ENCODE measurements around the gene TMEM170B.

TMEM170B gene

GRCh38 chr6:11589261-11589660 lies 51.7 kb downstream of the TMEM170B start:
- H3K4me3 ChIP-seq (ENCODE audit: control insufficient read depth, low read depth, low read length): no peak overlapping the region
- TF ChIP-seq, protein P1, sequence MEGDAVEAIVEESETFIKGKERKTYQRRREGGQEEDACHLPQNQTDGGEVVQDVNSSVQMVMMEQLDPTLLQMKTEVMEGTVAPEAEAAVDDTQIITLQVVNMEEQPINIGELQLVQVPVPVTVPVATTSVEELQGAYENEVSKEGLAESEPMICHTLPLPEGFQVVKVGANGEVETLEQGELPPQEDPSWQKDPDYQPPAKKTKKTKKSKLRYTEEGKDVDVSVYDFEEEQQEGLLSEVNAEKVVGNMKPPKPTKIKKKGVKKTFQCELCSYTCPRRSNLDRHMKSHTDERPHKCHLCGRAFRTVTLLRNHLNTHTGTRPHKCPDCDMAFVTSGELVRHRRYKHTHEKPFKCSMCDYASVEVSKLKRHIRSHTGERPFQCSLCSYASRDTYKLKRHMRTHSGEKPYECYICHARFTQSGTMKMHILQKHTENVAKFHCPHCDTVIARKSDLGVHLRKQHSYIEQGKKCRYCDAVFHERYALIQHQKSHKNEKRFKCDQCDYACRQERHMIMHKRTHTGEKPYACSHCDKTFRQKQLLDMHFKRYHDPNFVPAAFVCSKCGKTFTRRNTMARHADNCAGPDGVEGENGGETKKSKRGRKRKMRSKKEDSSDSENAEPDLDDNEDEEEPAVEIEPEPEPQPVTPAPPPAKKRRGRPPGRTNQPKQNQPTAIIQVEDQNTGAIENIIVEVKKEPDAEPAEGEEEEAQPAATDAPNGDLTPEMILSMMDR (conservative IDR thresholded peaks at IDR 0.05; ENCODE audit: control insufficient read depth, insufficient read depth, low read depth, low read length): no peak
- no peak for DNase-seq (ENCODE audit: low read depth)

GRCh38 chr6:11592294-11592906 lies 54.9 kb downstream of the TMEM170B start:
- no peak overlapping the region for H3K4me3 ChIP-seq (ENCODE audit: control insufficient read depth, low read depth, low read length)
- TF ChIP-seq, protein P1 (conservative IDR thresholded peaks at IDR 0.05; ENCODE audit: control insufficient read depth, insufficient read depth, low read depth, low read length): no peak
- peak; percentile 26 for DNase-seq (ENCODE audit: low read depth)

DNA sequence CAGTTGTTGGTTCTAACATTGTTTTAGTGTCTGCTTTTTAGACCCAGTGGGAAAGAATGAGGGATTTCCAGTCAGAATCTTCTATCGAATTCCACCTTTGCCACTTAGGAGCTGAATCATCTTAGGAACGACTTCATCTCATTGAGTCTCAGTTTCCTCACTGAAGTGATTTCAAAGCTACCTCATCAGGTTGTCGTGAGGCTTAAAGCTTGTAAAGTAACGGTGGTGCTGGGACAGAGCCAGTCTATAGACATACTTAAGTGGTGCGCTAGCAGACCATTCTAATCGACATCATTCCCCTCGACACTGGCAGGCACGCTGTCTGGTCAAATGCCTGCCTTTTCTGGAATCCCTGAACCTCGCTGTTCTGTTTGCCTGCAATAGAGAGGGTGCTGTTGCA lies 55.5 kb downstream of the TMEM170B start:
- H3K4me3 ChIP-seq (ENCODE audit: control insufficient read depth, low read depth, low read length): no peak overlapping the region
- TF ChIP-seq, protein P1 (conservative IDR thresholded peaks at IDR 0.05; ENCODE audit: control insufficient read depth, insufficient read depth, low read depth, low read length): no peak
- DNase-seq (ENCODE audit: low read depth): no peak

DNA sequence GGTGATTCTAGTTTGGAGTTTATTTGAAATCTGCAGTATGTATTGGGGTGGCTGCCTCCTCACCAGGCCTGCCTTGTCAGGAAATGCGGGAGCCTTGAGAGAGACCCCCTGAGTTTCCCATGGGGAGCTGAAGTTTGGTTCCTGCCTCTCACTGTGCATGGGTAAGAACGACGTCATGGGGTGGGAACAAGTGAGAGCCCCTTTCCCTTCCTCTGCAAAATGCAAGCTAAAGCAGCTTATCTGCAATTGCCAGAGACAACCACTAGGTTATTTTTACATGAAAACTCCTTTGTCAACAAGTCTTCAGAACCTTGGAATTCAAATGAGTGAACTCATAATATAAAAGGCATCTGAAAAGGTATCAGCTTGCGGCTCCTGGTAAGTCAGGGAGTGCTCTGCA lies 58.4 kb downstream of the TMEM170B start:
- TF ChIP-seq, protein P1 (conservative IDR thresholded peaks at IDR 0.05; ENCODE audit: control insufficient read depth, insufficient read depth, low read depth, low read length): peak; percentile 37
- DNase-seq (ENCODE audit: low read depth): peak; percentile 14
- H3K4me3 ChIP-seq (ENCODE audit: control insufficient read depth, low read depth, low read length): no peak overlapping the region

DNA sequence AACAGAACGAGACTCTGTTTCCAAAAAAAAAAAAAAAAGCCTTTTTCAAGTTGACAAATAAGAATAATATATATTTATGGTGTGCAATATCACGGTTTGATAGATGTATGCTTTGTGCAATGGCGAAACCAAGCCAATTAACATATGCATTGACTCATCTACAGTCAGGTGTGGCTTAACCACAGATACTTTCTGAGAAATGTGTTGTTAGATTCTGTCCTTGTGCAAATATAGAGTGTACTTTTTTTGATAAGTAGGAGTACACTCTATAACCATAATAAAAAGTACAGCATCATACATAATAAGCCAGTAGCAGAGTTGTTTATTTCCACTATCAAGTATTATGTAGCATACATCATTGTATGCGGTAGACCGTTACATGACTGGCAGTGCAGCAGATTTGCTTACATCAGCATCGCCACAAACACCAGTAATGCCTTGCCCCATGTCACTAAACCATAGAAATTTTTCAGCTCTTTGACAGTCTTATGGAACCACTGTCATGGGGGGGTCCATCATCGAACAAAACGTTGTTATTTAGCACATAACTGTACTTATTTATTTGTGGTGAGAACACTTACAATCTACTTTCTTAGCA lies 59.2 kb downstream of the TMEM170B start:
- no peak for DNase-seq (ENCODE audit: low read depth)
- TF ChIP-seq, protein P1 (conservative IDR thresholded peaks at IDR 0.05; ENCODE audit: control insufficient read depth, insufficient read depth, low read depth, low read length): no peak

DNA sequence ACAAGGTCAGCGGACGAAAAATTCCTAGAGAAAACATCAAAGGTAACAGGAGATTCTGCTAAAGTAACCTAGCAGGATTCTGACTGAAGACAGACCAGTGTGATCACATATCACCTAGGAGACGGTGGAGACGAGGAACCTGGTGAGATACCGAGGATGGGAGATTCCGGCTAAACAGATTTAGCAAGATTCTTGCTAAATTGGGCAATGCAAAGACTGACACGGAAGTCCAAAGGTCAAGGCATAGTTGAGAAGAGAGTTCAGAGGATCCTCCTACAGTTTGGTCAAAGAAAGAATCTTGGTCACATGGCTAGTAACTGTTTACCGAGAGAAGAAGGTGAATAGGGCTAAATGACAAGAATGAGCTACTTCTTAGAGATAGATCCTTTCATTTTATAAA lies 61.1 kb downstream of the TMEM170B start:
- DNase-seq (ENCODE audit: low read depth): no peak
- no peak overlapping the region for H3K4me3 ChIP-seq (ENCODE audit: control insufficient read depth, low read depth, low read length)

More for the DNA sequence above, 59.2 kb downstream of the TMEM170B start:
- no peak overlapping the region for H3K4me3 ChIP-seq (ENCODE audit: control insufficient read depth, low read depth, low read length)

More for the DNA sequence above, 61.1 kb downstream of the TMEM170B start:
- TF ChIP-seq, protein P1 (conservative IDR thresholded peaks at IDR 0.05; ENCODE audit: control insufficient read depth, insufficient read depth, low read depth, low read length): no peak

Data from fibroblast of mammary gland (primary cell).